Neutrophil (primary cell): ENCODE data around the gene SLC6A12.

Source experiments
- H3K27ac ChIP-seq: fragments of 200-600 bp; sonication (generic); 2 replicates; pipeline ENCODE4 v1.5.1; 2016; ENCODE audit warnings: mild to moderate bottlenecking, moderate library complexity
- H3K27me3 ChIP-seq: fragments of 200-600 bp; sonication (generic); 2 replicates; pipeline ENCODE4 v1.6.0; 2016; ENCODE audit warnings: mild to moderate bottlenecking
- H3K36me3 ChIP-seq: fragments of 200-600 bp; sonication (generic); 2 replicates; pipeline ENCODE4 v1.5.1; 2017
- H3K4me1 ChIP-seq, 2 experiments: fragments of 200-600 bp in 1 of 2; sonication (generic) in 1 of 2; 1 replicate in 1 of 2; 2 replicates in 1 of 2; pipeline versions ENCODE4 v1.5.1 to v1.6.1; 2013 to 2016; ENCODE audit warnings: low read depth in 1 of 2, low read length in 1 of 2, mild to moderate bottlenecking in 1 of 2, moderate library complexity in 1 of 2; ENCODE audit not compliant: control insufficient read depth in 1 of 2, insufficient read depth in 1 of 2
- H3K4me3 ChIP-seq, 2 experiments: fragments of 200-600 bp in 1 of 2; sonication (generic) in 1 of 2; 1 replicate in 1 of 2; 2 replicates in 1 of 2; pipeline ENCODE4 v1.5.1; 2013 to 2016; ENCODE audit warnings: low read depth in 1 of 2, low read length in 1 of 2, mild to moderate bottlenecking in 1 of 2, moderate library complexity in 1 of 2
- H3K9me3 ChIP-seq: fragments of 200-600 bp; sonication (generic); 2 replicates; pipeline ENCODE4 v1.5.1; 2016
- TF ChIP-seq, protein P1 (sequence below): fragments of 200-600 bp; sonication (generic); IDR thresholded peaks from 2 replicates; pipeline ENCODE4 v1.5.1; 2016; ENCODE audit warnings: antibody characterized with exemption

The SLC6A12 gene

DNA sequence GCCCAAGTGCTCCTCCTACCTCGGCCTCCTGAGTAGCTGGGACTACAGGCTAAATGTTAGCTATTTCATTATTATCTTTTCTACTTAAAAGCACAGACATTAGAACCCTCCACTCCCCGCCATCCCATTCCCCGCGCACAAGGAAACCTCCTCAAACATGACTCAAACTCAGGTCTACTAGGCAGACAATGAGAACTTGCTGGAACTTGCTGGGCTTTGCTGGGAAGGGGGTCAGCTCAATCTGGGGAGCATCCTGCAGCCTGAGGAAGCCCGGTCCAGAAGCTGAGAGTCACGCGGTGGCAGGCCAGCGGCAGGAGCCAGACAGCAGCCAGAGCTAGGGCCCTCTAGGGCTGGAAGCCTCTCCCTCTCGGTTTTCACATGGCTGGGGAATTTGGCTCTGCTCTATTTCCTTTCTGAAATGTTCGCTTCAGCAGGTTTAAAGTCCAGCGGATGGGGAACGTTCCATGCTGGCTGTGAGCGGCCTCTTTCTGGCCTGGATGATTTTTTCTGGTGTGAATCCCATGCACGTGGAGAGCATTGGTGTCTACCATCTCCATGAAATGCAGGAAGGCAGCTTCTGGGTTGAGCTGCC is 68.5 kb downstream of the SLC6A12 start:
- no peaks in the 10 kb centered on the region for H3K36me3 ChIP-seq
- H3K4me1 ChIP-seq: no peaks in the 10 kb centered on the region
- no peaks in the 10 kb centered on the region for H3K9me3 ChIP-seq
- no peak overlapping the region for H3K4me3 ChIP-seq
- H3K27ac ChIP-seq: no peak overlapping the region
- TF ChIP-seq, protein P1, sequence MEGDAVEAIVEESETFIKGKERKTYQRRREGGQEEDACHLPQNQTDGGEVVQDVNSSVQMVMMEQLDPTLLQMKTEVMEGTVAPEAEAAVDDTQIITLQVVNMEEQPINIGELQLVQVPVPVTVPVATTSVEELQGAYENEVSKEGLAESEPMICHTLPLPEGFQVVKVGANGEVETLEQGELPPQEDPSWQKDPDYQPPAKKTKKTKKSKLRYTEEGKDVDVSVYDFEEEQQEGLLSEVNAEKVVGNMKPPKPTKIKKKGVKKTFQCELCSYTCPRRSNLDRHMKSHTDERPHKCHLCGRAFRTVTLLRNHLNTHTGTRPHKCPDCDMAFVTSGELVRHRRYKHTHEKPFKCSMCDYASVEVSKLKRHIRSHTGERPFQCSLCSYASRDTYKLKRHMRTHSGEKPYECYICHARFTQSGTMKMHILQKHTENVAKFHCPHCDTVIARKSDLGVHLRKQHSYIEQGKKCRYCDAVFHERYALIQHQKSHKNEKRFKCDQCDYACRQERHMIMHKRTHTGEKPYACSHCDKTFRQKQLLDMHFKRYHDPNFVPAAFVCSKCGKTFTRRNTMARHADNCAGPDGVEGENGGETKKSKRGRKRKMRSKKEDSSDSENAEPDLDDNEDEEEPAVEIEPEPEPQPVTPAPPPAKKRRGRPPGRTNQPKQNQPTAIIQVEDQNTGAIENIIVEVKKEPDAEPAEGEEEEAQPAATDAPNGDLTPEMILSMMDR: no peak
- peaks cover 16% of the 10 kb centered on the region for H3K27me3 ChIP-seq

DNA sequence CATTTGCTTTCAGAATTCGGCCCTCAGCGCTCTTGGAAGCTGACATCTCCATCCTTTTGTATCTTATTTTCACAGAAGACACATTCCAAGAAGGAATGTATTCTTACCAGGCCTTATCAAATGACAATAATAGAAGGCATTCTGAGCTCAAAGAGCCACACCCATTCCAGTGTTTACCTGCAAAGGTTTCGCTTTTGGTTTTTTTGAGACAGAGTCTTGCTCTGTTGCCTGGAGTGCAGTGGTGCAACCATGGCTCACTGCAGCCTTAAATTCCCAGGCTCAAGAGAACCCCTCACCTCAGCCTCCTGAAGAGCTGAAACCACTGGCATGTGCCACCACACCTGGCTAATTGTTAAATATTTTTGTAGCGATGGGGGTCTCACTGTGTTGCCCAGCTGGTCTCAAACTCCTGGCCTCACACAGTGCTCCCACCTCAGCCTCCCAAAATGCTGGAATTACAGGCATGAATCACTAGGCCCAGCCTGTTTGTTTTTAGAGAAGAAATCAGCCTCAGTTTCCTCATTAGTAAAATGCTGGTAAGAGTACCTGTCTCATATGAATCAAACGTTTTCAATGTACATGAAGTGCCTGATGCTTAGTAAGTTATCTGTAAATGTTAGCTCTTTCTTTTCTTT is 69.2 kb downstream of the SLC6A12 start:
- H3K4me1 ChIP-seq: no peaks in the 10 kb centered on the region
- no peak overlapping the region for H3K4me3 ChIP-seq
- TF ChIP-seq, protein P1: no peak
- no peaks in the 10 kb centered on the region for H3K36me3 ChIP-seq
- peaks cover 23% of the 10 kb centered on the region for H3K27me3 ChIP-seq
- H3K27ac ChIP-seq: no peak overlapping the region
- H3K9me3 ChIP-seq: no peaks in the 10 kb centered on the region

DNA sequence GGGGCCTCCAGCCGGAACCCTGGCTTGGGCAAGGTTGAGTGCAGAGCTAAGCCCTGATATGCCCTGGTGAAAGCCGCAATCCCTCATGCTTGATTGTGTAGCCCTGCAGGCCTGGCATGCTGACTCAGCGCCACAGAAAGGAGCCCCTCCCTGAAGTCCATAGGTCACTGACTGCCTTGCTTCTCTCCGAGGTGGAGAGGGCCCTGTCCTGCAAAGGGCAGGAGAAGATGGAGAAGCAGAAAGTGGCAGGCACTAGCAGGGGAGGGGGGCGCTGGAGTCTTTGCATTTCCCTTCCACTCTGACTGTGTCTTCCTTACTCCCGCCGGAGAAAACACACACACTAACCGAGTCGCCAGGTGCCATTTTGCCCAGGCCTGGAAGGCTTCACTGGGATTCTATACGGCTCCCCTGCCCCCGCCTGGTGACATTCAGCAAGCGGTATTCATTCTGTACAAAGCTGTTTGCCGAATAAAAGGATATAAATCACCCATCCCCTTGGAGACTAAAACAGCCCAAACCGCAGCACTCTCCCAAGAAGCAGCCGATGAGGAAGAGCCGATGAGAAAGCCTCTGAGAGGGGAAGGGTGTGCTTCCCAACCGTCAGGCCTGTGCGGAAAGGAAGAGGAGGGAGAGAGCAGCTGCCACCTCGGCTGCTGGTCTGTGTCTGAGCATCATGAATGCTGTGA is 69.8 kb downstream of the SLC6A12 start:
- H3K27me3 ChIP-seq: peaks cover 30% of the 10 kb centered on the region

DNA sequence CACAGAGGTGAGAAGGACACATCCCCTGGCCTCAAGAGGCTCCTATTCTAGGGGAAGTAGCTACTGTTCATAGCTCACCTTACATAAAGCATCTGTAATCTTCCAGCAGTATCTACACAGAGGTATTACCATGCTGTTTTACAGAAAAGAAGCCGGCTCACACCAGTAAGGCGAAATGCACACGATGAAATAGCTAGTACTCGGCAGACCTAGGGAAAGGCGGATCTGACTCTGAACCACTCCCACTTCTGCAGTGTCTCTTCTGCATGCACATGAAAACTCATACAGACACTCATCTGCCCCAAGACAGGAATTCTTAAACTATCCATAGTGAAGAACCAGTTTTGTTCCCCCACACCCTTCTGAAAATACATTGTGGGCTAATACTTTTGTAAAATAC is 73.8 kb downstream of the SLC6A12 start:
- Histone ChIP-seq H3K4me3 (no peak overlapping the region), H3K36me3 (no peaks in the 10 kb centered on the region), H3K27me3 (peaks cover 45% of the 10 kb centered on the region), H3K9me3 (no peaks in the 10 kb centered on the region), H3K27ac (no peak overlapping the region), H3K4me1 (no peaks in the 10 kb centered on the region)
- TF ChIP-seq, protein P1: no peak

More for the DNA sequence above, 69.8 kb downstream of the SLC6A12 start:
- TF ChIP-seq, protein P1: no peak
- Histone ChIP-seq H3K36me3 (no peaks in the 10 kb centered on the region), H3K4me1 (no peaks in the 10 kb centered on the region), H3K9me3 (no peaks in the 10 kb centered on the region), H3K4me3 (no peak overlapping the region), H3K27ac (no peak overlapping the region)
